ENCODE measurements around the gene ZNF750.

DNA sequence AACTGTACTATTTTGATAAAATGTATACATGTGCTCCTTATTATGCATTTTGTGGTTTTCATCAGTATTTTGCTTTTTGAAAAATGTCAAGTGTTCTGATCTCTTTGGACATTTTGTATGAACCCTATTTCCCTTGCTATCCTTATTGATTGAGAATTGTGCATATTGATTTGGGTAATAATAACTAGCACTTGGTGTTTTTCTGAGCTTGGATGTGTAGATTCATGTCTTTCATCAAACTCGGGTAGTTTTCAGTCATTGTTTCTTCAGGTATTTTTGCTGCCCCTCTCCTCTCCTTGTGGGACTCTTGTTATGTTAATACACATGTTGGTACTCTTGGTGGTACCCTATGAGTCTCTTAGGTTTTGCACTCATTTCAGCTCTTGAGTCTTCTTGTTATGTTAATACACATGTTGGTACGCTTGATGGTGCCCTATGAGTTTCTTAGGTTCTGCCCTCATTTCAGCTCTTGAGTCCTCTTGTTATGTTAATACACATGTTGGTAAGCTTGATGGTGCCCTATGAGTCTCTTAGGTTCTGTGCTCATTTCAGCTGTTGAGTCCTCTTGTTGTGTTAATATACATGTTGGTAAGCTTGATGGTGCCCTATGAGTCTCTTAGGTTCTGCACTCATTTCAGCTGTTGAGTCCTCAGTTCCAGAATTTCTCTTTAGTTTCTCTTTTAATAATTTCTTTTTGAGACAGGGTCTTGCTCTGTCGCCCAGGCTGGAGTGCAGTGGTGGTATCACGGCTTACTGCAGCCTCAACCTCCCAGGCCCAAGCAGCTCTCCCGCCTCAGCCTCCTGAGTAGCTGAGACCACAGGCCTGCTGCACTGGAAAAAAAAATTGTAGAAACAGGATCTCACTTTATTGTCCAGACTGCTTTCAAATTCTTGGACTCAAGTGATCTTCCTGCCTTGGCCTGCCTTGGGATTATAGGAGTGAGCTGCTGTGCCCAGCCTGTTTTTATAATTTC is 19.3 kb downstream of the ZNF750 start:
- TF ChIP-seq, protein P1, sequence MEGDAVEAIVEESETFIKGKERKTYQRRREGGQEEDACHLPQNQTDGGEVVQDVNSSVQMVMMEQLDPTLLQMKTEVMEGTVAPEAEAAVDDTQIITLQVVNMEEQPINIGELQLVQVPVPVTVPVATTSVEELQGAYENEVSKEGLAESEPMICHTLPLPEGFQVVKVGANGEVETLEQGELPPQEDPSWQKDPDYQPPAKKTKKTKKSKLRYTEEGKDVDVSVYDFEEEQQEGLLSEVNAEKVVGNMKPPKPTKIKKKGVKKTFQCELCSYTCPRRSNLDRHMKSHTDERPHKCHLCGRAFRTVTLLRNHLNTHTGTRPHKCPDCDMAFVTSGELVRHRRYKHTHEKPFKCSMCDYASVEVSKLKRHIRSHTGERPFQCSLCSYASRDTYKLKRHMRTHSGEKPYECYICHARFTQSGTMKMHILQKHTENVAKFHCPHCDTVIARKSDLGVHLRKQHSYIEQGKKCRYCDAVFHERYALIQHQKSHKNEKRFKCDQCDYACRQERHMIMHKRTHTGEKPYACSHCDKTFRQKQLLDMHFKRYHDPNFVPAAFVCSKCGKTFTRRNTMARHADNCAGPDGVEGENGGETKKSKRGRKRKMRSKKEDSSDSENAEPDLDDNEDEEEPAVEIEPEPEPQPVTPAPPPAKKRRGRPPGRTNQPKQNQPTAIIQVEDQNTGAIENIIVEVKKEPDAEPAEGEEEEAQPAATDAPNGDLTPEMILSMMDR (conservative IDR thresholded peaks at IDR 0.05; ENCODE audit: low read depth, low read length), result no peak
- no peak for TF ChIP-seq EZH2 (IDR thresholded peaks at IDR 0.05; ENCODE audit: borderline replicate concordance, low read depth, low read length, poor library complexity, severe bottlenecking)
